Caki2 (cell line): ENCODE measurements around the gene TMEM229B. TPM values are rescaled to one million over a fixed set of nuclear protein-coding genes. Genes with fewer than 3 reads are reported as not detected.

Experiments
- DNase-seq: peaks from one replicate; pipeline ENCODE4 v3.0.0-alpha.2; 2015; ENCODE audit warnings: low read depth
- in situ Hi-C: cut with HindIII; loops from 2 replicates; pipeline ENCODE4 v1.10.0; 2016; ENCODE audit warnings: low sequenced_read_pairs, low pct_unique_long_range_greater_than_20kb, mixed read lengths
- total RNA-seq: library from RNA; depleted of rRNA; stranded (reverse); fragments of >200 nt; shearing (Covaris generic); gene quantifications from 2 replicates; pipeline ENCODE4 v1.2.3, GENCODE V29; 2014; ENCODE audit warnings: low replicate concordance

Gene TMEM229B
- total RNA-seq, 1 experiment from 2014 or later: not detected

DNA sequence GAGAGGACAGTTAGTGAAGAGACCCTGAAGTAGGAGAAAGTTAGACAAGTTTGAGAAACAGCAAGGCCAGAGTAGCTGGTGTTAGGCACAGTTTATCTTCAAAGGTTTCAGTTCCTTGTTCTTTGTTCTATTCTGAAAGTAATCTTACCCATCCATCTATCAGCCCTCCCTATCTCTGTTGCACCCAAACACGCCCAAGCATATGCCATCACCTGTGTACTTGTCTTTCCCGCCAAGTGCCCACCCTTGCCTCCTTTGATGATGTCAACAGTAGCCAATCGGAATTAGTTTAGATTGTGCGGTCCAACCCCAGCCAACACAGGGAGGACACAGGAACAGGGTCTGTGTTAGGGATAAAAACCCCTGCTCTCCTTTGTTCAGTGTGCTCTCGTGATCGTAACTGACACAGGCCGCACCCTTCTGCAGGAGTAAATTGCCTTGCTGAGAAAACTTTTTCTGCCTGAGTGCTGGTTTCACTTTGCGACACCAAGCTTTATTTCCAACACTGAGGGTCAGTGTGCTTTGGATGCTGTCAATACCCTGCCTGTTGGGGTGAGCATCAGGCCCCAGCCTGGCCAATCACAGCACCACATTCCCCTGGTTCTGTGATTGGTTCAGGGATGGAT, 4.7 kb upstream of the TMEM229B start:
- in situ Hi-C loops: no loop called here
- DNase-seq: no peak

- in situ Hi-C loops: no loop called here
- no peak for DNase-seq
These were observed 4.0 kb upstream of the TMEM229B start for GRCh38 chr14:67492538-67492937.

DNA sequence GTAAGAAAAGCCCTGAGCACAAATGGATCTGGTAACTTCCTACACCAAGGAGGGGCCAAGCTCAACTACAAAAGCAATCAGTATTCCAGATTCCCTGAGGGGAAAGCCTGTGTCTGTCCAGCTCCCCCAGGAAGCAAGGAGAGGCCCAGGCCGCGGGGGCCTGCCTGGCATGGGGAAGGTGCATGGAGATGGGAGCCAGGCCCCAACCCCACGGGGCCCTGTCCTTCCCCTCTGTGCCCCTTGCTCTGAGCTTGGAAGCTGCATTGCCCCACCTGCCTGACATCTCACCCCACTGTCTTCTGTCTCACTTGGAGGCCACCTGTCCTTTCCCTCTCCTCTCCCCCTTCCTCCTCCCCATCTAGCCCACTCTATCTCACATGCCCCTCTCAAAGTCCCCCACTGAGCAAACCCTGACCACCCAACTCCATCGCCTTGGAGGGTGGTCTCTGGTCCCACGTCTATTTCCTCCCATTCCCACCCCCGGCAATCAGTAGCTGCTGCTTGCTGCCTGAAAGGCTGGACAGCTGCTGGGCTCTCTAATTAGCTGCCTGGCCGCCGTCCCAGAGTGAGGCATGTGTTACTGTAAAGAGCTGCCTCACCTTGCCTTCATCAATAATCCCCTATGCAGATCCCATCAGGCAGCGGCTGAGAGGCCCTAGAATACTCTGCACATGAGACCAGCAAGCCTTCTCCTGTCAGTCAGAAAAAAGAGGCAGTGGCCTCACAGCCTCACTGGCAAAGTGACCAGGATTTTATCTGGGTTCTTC, 3.4 kb upstream of the TMEM229B start:
- in situ Hi-C loops: no loop called here
- no peak for DNase-seq

DNA sequence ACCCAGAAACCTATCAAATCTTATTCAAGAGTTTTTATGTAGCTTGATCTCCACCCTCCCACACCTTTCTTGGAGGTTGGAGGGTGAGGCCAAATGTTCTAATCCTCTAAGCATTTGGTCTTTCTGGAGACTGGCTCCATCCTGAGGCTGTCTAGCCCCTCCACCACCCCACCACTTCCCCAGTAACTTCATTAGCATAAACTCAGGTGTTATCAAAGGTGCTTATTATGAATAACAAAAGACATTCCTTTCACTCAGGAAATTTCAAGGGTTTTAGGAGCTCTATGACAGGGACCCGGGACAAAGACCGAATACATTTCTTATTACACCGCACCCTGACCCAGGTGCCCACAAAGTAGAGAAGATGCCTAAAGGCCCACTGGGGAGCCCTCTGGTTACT, 2.8 kb upstream of the TMEM229B start:
- DNase-seq: no peak
- in situ Hi-C loops: no loop called here

- in situ Hi-C loops: no loop called here
These were observed 1.7 kb upstream of the TMEM229B start for GRCh38 chr14:67490196-67490595.

GRCh38 chr14:67487332-67487731, 1.2 kb downstream of the TMEM229B start:
- in situ Hi-C loops: no loop called here
- no peak for DNase-seq

More at GRCh38 chr14:67490196-67490595, 1.7 kb upstream of the TMEM229B start:
- DNase-seq: no peak

GRCh38 chr14:67486890-67487289, 1.6 kb downstream of the TMEM229B start:
- no peak for DNase-seq
- in situ Hi-C loops: no loop called here

DNA sequence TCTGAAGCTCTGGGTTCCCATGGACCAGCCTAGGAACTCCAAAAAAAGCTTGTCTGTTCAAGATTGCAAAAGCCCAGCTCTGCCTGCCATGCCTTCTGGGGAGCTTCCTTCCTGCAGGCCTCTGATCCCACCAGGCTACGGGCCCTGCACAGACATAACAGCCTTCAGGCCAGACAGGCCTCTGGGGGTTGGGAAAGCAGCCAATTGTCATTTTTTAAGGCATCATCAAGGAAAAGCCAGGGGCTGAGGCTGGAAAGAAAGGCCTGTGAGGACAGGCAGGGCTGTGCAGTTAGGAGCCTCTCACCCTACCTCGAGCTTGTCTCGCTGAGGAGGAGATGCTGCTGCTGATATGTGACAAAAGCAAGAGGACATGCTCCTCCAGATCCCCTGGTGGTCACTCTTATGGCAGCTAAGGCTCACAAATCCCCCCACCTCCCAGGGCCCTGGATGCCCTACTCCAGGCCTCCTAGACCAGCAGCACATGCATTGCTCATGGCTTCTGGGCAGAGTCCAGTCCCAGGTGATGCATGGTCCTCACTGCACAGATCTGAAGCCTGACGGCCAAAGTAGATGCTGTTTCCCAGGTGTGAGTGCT, 2.9 kb downstream of the TMEM229B start:
- DNase-seq: no peak
- in situ Hi-C loops: no loop called here

- DNase-seq: no peak
These were observed 4.8 kb downstream of the TMEM229B start for GRCh38 chr14:67483579-67484285.

GRCh38 chr14:67482231-67483164, 6.0 kb downstream of the TMEM229B start:
- DNase-seq: no peak
- in situ Hi-C loops: no loop called here

More at GRCh38 chr14:67483579-67484285, 4.8 kb downstream of the TMEM229B start:
- in situ Hi-C loops: no loop called here

DNA sequence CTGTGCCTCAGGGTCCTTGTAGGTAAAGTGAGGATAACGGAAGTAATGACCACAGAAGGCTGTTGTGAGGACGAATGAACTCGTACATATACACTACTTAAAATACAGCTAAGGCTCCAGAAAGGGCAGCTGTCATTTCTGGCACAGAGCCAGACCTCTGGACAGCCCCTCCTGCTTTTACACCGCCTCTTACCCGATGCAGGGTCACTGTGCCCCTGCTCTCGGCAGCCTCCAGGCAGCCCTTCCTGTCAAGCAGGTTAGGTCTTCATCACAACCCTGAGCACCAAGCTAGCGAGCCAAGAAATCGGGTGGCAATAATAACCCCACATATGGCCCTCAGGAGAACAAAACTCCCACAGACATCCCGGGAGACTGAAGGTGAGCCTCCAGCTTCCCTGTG, 8.5 kb downstream of the TMEM229B start:
- no peak for DNase-seq
- in situ Hi-C loops: no loop called here

- no peak for DNase-seq
- in situ Hi-C loops: no loop called here
These were observed 9.8 kb downstream of the TMEM229B start for GRCh38 chr14:67478800-67479084.

DNA sequence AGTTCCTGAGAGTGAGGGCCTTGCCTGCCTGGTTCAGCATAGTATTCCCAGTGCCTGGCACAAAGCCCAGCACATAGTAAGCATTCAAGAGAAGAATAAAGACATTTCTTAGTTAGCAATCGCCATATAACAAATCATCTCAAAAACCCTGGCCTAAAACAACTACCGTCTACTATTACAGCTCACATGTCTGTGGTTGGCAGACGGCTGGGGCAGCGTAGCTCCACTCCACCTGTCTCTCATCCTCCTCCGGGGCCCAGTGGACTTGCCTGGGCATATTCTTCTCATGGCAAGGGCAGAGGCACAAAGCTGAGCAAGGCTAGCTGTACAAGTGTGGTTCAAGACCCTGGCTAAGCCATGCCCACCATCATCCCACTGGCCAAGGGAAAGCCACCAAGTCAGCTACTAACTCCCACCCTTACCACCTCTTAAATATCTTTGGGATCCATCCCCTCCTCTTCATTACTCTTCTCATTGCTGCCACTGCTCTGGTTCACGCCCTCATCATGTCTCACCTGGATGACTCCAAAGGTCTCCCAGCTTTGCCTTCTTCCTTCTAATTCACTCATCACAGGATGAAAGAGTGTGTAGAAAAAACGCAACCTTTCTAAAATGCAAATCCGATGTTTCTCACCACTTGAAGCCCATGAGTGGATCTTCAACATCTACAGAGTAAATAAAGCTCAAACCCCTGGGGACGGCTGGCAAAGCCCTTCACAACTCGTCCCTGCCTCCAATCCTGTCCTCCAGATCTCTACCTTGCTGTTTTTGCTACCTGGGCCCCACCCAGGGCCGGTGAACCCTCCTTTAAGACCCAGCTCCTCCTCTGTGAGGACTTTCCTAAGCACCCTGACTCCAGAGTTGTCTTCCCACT, 10.4 kb downstream of the TMEM229B start:
- in situ Hi-C loops: no loop called here
- DNase-seq: no peak

GRCh38 chr14:67474366-67474765, 14.2 kb downstream of the TMEM229B start:
- in situ Hi-C loops: no loop called here
- no peak for DNase-seq

GRCh38 chr14:67473290-67474082, 15.0 kb downstream of the TMEM229B start:
- in situ Hi-C loops: no loop called here

DNA sequence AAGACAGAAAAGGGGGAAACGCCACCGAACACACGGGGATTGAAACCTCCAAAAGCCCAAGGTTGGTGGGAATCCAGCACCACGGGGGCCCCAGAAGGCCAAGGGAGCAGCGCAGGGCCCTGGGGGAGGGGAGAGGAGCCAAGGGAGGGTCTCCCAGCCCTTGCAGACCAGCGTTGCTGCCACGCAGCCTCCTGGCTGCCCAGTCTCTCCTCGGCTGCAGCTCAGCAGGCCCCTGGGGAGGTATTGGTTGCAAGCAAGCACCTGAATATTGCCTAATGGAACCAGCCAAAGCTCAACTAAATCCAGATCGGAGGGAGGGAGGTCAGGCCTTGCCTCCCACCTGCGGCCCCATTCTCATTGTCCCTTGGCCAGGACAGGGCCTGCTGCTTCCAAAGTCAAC, 15.8 kb downstream of the TMEM229B start:
- in situ Hi-C loops: no loop called here
- DNase-seq: no peak

More at GRCh38 chr14:67473290-67474082, 15.0 kb downstream of the TMEM229B start:
- no peak for DNase-seq
